ENCODE data around the gene LTB4R2.
"Not testable (repeated sequence)": the region's sequence is repeated elsewhere in the genome, so short reads cannot be mapped to it uniquely, and the experiment has no call there.

LTB4R2 gene

GRCh38 chr14:24340606-24341005, 30.7 kb downstream of the LTB4R2 start:
- no peak for DNase-seq (ENCODE audit: low spot score)

GRCh38 chr14:24342889-24343288, 32.9 kb downstream of the LTB4R2 start:
- no peak for DNase-seq (ENCODE audit: low spot score)

- no peak for DNase-seq (ENCODE audit: low spot score)
Measured at GRCh38 chr14:24343795-24344660, 34.1 kb downstream of the LTB4R2 start.

- no peak for DNase-seq (ENCODE audit: low spot score)
Measured at GRCh38 chr14:24347134-24347533, 37.2 kb downstream of the LTB4R2 start.

GRCh38 chr14:24348186-24348585, 38.2 kb downstream of the LTB4R2 start:
- DNase-seq (ENCODE audit: low spot score): no peak

GRCh38 chr14:24349742-24350141, 39.8 kb downstream of the LTB4R2 start:
- no peak for DNase-seq (ENCODE audit: low spot score)

- no peak for DNase-seq (ENCODE audit: low spot score)
Measured at GRCh38 chr14:24351517-24351916, 41.6 kb downstream of the LTB4R2 start.

- no peak for DNase-seq (ENCODE audit: low spot score)
Measured at GRCh38 chr14:24353559-24354481, 43.9 kb downstream of the LTB4R2 start.

- DNase-seq (ENCODE audit: low spot score): not testable (repeated sequence)
Measured at GRCh38 chr14:24354482-24354825, 44.5 kb downstream of the LTB4R2 start.

- no peak for DNase-seq (ENCODE audit: low spot score)
Measured at GRCh38 chr14:24355009-24355408, 45.1 kb downstream of the LTB4R2 start.

- no peak for DNase-seq (ENCODE audit: low spot score)
Measured at GRCh38 chr14:24356208-24356607, 46.3 kb downstream of the LTB4R2 start.

GRCh38 chr14:24360281-24360680, 50.3 kb downstream of the LTB4R2 start:
- DNase-seq (ENCODE audit: low spot score): no peak

- DNase-seq (ENCODE audit: low spot score): no peak
Measured at GRCh38 chr14:24361326-24361725, 51.4 kb downstream of the LTB4R2 start.

Data from HuH-7 (cell line).